Lower leg skin (tissue), 3 donors: ENCODE results near the gene RFX5.

Experiments used
- CTCF ChIP-seq, 3 donors: fragments of 450-650 bp; IDR thresholded peaks; one replicate each; pipeline ENCODE4 v1.5.1; 2016; ENCODE audit warnings: antibody characterized with exemption in 3 of 3, mild to moderate bottlenecking in 3 of 3, moderate library complexity in 2 of 3
- POLR2A ChIP-seq, 2 donors: fragments of 450-650 bp; IDR thresholded peaks; one replicate each; pipeline ENCODE4 v1.6.1; 2016 to 2017; ENCODE audit warnings: antibody characterized with exemption in 2 of 2, mild to moderate bottlenecking in 1 of 2, moderate library complexity in 1 of 2

- TF ChIP-seq POLR2A (IDR thresholded peaks at IDR 0.05) (no peak), CTCF (IDR thresholded peaks at IDR 0.05) (no peak)
Observed at GRCh38 chr1:151293093-151293492, 54.0 kb downstream of the RFX5 start.
